Mucosa of gallbladder (tissue), 1 donor: ENCODE results near the gene CHRNA7. TPM values are rescaled to one million over a fixed set of nuclear protein-coding genes. Genes with fewer than 3 reads are reported as not detected.
"Not testable (repeated sequence)": the region's sequence is repeated elsewhere in the genome, so short reads cannot be mapped to it uniquely, and the experiment has no call there.

Experiments
- DNase-seq: peaks from one replicate; pipeline ENCODE4 v3.0.0-alpha.2; 2020; ENCODE audit warnings: low spot score
- total RNA-seq: library from RNA; stranded (reverse); gene quantifications from one replicate; pipeline ENCODE4 v1.2.1, GENCODE V29; 2021
- donor health status: DM: no; HTN: no; CAD: no.

CHRNA7 gene
- total RNA-seq, 1 donor from 2014 or later = 4.2 TPM

DNA sequence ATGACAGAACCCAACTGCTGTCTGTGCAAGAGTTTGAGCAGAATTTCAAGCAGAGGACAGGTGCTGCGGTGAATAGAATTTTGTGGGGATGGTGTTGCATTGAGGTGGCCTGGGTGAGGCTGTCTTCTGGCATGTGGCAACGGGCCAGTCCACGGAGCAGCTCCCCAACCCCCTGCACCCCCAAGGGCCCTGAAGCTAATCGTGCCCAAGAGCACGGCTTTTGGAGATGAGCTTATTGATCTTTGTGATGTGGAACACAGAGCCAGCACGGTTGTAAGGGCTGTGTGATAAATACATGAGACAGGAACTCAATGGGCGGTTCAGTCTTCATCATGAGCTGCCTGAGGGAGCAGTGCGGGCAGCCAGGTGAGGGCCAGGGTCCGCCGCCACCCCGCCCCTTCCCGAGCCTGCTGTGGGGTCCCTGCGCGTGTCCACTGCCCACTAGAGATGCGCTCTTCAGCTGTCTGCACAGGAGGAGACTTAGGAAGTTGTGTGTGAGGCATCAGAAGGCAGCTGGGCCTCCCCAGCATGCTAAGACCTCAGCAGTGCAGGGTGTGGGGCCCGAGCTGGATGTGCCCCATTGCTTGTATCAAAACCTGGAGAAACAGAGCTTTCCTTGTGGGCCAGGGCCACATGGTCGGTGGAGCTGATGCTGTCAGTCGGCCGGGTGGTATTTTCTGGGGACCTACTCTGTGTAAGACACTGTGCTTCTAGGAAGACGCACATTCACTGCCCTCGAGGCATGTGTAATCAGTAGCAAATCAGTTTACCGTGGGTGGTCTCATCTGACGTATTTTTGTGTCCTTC, 90.5 kb downstream of the CHRNA7 start:
- DNase-seq = no peak

DNA sequence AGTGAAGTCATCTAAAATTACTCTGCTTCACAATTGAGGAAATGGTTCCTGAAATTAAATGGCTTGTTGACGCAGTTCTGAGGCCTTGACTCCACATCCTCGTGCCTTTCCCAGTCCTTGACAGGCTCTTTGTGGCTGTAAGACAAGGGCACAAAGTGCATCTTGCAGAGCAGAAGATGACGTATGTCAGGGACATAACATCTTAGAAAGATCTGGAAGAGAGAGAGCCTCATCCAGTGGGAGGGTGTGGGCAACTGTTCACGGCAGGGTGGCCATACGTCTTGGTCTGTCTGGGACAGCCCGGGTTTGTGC, 91.0 kb downstream of the CHRNA7 start:
- DNase-seq = no peak

DNA sequence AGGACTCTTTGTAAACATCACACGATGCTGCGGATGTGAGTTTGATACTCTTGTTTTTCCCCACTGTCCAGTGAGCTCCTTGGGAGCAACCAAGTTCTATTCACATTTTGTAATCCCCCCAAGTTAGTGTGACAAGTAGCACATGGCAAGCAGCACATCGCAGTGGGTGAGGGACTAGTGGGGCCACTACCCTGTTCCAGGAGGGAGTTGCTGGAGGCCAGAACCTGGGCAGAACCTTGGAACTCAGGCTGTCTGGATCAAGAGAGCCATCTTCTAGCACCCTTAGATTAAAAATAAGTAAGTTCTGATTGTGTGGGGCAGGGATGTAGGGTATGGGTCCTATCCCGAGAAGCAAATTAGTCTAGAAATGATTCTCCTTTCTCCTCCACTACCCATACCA, 91.7 kb downstream of the CHRNA7 start:
- DNase-seq = no peak

DNA sequence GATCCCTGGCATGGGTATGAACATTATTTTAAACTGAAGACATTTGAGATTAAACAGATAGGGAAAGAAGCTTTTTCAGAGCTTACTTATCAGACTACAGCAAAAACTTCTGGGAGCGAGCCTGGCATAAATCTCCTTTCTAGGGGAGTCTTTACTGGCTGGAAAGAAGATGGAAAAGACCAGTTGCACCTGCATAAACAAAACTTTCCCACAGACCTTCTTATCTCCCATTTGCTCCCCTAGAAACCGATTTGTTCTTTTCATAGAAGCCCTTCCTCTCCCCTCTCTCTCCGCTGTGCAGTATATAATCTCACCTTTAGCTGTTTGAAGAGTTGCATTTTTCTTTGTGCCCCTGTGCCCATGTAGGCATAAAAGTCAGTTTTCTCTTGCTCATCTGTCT, 93.2 kb downstream of the CHRNA7 start:
- DNase-seq = no peak

DNA sequence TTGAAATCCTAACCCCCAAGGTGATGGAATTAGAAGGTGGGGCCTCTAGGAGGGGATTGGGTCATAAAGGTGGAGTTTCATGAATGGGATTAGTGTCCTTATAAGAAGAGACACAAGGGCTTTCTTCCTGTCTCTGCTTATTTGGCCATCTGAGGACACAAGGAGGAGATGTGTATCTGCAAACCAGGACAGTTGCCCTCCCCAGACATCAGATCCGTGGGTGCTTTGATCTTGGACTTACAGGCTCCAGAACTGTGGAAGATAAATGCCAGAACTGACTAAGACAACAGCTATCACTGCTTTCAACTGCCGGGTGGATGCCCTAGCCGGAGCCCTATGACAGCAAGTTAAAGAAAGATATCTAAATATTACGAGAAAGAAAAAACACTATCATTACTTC, 94.4 kb downstream of the CHRNA7 start:
- DNase-seq = no peak

DNA sequence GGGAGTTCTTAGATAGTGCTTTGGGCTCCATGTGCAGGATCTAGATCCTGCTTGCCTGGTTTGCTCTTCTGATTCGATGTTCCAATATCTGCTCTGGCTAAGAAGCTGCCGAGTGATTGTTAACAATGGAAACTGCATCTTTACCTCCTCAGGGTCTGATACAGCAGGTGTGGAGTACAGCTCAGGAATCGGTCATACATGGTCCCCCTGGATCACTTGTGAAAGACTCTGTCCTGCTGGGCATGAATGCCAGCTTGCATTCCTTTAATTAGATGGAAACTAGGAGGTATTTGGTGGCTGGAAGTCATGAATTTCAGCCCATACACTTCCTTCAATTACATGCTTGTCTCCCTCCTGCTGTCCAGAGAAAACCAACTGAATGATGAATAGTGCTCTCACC, 95.3 kb downstream of the CHRNA7 start:
- no peak for DNase-seq

DNA sequence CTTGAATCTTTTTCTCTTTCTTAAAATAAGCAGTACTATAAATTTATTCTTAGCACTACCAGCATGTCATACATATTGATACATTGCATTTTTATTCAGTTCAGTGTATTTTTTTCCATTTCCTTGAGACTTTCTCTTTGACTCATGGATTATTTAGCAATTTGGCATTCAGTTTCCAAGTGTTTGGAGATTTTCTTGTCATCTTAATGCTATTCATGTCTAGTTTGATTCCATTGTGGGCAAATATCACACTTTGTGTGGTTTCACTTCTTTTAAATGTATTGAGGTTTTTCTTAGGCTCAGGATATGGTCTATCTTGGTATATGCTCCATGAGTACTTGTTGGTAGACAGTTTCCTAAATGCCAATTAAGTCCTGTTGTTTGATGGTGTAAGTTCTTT, 99.5 kb downstream of the CHRNA7 start:
- DNase-seq = no peak

DNA sequence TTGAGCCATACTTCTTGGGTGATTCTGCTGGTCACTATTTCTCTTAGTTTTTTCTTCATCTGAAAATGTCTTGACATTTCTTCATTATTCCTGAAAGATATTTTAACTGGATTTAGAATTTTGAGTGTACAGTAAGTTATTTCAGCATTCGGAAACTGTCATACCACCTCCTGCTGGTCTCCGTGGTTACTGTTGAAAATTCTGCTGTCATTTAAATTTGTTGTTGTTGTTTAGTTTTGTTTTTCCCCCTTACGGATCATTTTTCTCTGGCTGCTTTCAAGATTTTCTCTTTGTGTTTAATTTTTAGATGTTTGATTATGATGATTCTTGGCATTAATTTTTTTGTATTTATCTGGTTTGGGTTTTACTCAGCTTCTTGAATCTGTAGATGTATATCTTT, 100.5 kb downstream of the CHRNA7 start:
- DNase-seq = no peak

DNA sequence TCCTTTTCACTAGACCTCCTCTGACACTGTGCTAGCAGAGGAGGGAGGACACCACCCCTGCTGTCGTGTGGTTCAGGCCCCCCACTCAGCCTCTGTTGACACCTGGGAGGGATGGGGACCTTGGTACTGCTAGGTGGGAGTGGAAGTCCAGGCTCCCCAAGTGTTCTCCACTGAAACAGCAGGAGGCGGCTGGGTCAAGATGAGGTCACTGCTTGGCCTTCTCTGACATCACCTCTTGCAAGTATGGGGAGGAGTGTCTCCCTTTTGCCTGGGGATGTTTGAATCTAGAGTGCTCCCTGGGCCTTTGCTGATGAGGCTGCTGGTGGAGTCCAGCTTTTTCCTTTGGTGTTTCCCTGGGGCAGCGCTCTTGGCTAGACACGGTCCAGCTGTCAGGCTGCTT, 101.5 kb downstream of the CHRNA7 start:
- no peak for DNase-seq

DNA sequence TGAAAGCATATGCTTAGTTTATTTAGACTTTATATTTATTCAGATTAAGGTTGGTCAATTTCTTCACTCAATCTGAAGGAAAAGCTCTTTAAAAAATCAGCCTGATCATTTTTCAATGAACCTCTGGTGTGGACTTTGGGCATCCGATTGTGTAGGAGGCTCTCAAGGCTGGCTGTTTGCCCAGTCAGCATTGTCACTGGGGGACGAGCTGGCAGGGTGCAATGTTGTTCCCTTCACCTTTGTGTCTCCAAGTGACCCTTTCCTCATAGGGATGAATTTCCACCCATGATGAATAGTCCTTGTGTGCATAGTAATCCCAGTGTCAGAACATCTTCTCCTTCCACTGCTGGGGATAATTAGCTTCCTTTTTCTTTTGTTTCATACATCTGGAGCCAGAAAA, 102.5 kb downstream of the CHRNA7 start:
- DNase-seq = peak; percentile 50

DNA sequence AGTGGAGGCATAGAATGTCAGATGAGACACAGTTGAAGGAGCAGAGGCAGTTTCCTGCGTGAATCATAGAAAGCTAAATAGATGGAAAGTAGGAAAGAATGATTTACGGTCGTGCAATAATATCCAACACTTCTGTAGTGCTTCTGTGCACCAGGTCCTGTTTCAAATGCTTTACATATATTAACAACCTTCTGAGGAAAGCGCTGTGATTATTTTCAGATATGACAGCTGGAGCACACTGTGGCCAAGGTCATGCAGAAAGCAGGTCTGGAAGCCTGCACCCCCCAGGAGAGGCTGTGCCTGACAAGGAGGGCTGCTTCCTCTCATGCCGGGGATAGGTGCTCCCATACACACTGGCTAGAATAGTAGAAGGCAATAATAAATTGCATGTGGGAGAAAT, 104.5 kb downstream of the CHRNA7 start:
- no peak for DNase-seq

DNA sequence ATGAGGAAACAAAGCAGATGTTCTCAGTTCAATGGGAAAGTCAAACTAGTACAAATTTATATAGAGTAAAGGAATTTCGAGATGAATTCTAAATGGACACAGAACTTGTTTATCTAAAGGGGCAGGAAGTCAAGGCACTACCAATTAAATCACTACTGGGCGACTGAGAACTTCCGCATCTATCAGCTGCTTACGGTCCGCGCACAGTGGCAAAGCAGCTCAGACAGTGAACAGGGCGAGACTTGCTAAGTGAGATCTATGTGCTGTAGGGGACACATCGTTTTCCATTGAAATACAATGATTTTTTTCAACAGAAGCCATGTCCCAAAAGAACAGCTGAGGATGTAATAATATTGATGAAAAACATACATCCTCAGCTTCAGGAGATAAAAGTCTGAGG, 105.0 kb downstream of the CHRNA7 start:
- no peak for DNase-seq

DNA sequence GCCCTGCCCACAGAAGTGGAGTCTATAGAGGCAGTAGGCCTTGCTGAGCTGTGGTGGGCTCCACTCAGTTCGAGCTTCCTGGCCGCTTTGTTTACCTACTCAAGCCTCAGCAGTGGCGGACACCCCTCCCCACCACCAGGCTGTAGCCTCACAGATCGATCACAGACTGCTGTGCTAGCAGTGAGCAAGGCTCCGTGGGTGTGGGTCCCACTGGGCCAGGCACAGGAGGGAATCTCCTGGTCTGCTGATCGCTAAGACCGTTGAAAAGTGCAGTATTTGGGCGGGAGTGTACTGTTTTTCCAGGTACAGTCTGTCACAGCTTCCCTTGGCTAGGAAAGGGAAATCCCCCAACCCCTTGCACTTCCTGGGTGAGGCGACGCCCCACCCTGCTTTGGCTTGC, 115.2 kb downstream of the CHRNA7 start:
- not testable (repeated sequence) for DNase-seq

DNA sequence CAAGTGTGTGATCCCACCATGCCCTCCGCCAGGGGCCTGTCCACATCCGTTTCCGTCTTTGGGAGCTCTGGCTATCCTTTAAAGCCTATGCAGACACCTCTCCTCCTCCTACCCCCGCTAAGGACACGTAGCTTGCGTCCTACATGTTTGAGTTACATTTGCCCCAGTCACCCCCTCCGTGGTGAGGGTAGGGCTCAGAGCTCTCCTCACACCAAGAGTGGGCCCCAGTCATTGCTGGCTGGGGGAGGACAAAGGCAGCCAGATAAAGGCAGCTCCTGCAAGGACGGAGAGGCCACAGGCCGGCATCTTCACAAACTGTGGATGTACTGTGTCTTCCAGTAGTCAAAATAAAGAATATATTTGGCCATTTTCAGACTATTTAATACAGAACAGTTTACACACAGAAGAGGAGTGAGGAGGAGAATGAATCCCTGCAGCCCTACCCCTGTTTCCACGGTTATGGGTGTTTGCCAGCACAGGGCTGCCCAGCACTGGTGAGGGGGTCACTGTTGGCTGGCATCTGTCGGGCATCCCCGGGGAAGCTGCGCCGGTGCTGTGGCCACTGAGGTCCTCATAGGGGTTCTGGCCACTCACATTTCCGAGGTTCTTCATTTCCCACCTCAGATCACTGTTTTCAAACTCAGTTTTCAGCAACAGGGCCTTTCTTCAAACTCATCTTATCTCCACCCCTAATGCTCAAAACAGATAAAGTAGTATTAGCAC, 118.7 kb downstream of the CHRNA7 start:
- no peak for DNase-seq

DNA sequence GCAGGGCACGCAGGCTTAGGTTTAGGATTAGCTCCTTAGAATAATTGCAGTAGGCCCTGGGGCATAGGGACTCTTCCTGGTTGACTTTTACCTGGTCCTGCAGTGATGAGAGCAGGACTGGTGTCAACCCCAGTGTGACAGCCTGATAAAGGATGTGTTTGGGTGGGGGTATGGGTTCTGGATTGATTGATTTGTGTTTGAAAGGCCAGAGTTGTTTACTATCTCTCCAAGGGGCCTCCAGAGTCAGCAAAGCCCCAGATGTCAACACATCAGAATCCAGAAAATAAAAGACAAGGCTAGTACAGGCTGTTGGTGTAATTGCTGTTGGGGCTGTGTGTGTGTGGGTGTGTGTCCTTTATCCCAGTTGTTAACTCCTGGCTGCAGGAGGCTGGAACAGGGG, 122.3 kb downstream of the CHRNA7 start:
- DNase-seq = no peak

DNA sequence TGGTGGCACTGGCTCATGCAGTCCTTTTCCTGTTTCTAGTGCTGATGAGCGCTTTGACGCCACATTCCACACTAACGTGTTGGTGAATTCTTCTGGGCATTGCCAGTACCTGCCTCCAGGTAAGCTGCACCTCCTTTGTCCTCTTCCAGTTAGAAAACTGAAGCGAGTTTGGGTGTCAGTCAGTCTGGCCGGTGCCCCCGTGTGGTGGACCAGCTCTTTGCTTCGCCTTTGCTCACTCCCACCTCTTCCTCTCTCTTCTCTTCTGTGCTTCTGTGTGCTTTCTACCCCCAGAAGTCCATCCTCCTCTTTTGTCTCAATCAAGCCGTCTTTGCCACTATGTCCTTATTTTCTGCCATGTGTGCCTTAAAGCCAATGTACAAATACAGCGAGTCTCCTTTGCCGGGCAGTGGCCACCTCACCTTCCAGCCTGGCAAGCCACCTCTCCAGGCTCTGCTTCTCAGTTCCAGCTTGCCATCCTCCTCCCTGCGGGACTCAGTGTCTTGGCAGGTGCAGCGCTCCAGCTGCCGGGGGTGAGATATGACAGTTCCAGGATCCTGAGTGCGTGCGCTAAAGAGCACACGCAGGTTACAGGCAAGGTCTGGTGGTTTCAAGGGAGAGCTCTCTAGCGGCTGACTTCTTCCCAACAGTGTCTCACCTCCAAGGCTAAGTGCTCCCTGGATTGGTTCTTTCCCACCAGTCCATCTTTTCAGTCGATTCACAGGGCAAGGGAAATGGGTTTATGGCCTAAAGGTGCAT, 123.7 kb downstream of the CHRNA7 start:
- not testable (repeated sequence) for DNase-seq

DNA sequence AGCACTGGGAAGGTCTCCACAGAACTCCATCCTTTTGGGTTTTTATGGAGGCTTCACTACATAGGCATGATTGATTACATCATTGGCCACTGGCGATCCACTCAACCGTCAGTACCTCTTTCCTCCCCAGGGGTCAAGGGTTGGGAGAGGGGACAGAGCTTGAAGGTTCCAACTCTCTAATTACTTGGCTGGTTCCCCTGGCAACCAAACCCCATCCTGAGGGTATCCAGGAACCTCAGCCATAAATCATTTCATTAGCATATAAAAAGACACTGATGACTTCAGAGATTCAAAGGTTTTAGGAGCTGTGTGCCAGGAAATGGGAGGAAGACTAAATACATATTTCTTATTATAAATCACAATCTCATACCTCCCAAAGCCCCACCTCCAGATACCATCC, 131.8 kb downstream of the CHRNA7 start:
- not testable (repeated sequence) for DNase-seq

DNA sequence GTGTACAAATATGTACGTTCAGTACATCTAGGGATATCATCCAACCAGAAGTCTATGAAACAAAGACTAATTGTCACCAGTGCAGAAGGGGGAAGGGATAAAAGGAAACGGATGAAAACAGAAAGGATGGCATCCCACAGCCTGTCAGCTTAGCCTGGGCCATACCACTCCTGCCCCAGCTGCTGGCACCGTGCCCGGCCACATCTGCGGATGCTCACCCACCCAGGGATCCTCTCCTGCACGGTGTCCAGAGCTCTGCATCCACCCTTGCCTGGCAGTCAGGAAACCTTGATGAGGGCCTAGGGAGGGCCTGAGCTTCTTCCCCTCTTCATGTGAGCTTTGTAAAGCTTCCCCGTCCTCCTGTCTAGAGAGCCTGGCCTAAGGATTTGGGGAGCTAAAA, 133.8 kb downstream of the CHRNA7 start:
- not testable (repeated sequence) for DNase-seq

DNA sequence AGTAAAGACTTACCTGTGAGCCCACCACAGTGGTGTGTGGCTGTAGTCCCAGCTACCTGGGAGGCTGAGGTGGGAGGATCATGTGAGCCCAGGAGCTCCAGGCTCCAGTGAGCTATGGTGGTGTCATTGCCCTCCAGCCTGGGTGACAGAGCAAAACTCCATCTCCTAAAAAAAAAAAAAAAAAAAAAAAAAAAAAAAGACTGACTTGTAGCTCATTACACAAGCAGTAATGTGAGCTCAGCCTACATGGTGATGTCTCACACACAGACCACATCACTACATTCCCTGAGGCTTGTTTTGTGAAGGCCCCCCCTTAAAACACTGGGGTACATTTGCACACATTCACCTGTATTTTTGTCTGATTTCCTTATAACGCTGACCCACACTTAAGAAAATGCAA, 134.4 kb downstream of the CHRNA7 start:
- not testable (repeated sequence) for DNase-seq

DNA sequence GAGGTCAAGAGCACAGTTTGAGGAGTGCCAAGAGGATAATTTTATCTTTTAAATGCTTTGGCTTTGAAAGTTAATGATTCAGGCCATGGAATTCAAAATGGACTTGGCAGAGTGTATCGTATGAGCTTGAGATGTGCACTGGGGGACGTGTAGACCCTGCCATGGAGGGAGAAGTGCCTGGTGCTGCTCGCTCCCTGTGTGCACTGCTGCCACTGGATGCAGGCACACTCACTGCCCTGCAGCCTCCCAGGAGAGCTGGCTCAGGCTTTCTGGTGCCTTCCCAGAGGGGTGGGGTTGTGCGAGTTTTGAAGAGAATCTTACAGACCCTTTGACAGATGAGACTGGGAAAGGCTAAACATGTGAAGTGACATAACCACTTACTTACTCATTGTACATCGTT, 135.5 kb downstream of the CHRNA7 start:
- DNase-seq = not testable (repeated sequence)

DNA sequence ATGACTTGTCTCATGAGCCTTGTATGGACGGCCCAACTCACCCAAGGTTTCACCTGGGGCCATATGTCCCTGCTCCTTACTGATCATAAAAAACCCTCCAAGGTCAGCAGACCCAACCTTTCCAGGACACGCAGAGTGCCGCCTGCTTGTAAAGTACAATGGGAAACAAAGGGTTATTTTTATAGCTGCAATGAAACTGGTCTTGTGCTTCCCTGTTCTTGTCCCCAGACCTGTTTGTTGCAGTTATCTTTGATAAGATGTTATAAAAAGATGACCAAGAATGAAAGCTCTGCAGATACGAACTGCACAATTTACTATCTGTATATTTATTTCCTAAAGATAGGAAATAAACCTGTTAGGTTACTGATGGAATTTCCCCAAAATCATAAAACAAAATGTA, 136.0 kb downstream of the CHRNA7 start:
- not testable (repeated sequence) for DNase-seq

DNA sequence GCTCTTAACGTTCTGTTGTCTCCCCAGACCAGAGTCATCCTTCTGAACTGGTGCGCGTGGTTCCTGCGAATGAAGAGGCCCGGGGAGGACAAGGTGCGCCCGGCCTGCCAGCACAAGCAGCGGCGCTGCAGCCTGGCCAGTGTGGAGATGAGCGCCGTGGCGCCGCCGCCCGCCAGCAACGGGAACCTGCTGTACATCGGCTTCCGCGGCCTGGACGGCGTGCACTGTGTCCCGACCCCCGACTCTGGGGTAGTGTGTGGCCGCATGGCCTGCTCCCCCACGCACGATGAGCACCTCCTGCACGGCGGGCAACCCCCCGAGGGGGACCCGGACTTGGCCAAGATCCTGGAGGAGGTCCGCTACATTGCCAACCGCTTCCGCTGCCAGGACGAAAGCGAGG, 137.6 kb downstream of the CHRNA7 start:
- DNase-seq = not testable (repeated sequence)

DNA sequence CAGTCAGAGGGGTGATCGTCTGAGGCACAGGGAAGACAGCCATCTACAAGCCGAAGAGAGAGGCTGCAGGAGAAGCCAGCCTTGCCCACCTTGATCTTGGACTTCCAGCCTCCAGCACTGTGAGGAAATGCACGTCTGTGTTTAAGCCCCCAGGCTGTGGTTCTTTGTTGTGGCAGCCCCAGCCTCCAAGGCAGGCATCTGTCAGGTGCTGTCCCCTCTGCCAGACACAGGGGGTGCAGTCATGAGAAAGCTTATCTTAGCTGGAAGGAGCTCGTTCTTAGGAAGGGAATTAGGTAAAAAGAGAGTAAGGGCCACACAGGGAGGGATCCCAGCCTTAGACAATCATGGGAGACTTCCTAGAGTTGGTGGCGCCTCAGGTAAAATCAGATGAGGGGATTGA, 150.3 kb downstream of the CHRNA7 start:
- not testable (repeated sequence) for DNase-seq
